ENCODE results near the gene SAMD4A.

SAMD4A gene

GRCh38 chr14:54784657-54785056, 217.7 kb downstream of the SAMD4A start:
- H3K4me1 Mint-ChIP-seq, result no peaks in the 10 kb centered on the region
- no peaks in the 10 kb centered on the region for H3K9me3 Mint-ChIP-seq
- peaks cover 16% of the 10 kb centered on the region for H3K36me3 Mint-ChIP-seq (ENCODE audit: low read depth)
- no peaks in the 10 kb centered on the region for H3K27me3 Mint-ChIP-seq (ENCODE audit: low read depth)
- no peak for TF ChIP-seq CTCF (IDR thresholded peaks at IDR 0.05; ENCODE audit: unreplicated experiment in 3 of 3)
- no peak overlapping the region for H3K27ac Mint-ChIP-seq
- no peak overlapping the region for H3K4me3 Mint-ChIP-seq

GRCh38 chr14:54785136-54785777, 218.3 kb downstream of the SAMD4A start:
- Mint-ChIP-seq H3K27ac (no peak overlapping the region), H3K4me1 (no peaks in the 10 kb centered on the region), H3K36me3 (ENCODE audit: low read depth) (peaks cover 20% of the 10 kb centered on the region), H3K9me3 (no peaks in the 10 kb centered on the region), H3K4me3 (no peak overlapping the region), H3K27me3 (ENCODE audit: low read depth) (no peaks in the 10 kb centered on the region)
- no peak for TF ChIP-seq CTCF (IDR thresholded peaks at IDR 0.05; ENCODE audit: unreplicated experiment in 3 of 3)

GRCh38 chr14:54785778-54786770, 219.1 kb downstream of the SAMD4A start:
- no peak for TF ChIP-seq CTCF (IDR thresholded peaks at IDR 0.05; ENCODE audit: unreplicated experiment in 3 of 3)
- Mint-ChIP-seq H3K4me1 (no peaks in the 10 kb centered on the region), H3K4me3 (no peak overlapping the region), H3K27me3 (ENCODE audit: low read depth) (no peaks in the 10 kb centered on the region), H3K36me3 (ENCODE audit: low read depth) (peaks cover 22% of the 10 kb centered on the region), H3K27ac (no peak overlapping the region), H3K9me3 (no peaks in the 10 kb centered on the region)

- H3K27ac Mint-ChIP-seq, result no peak overlapping the region
- H3K4me3 Mint-ChIP-seq, result no peak overlapping the region
- no peaks in the 10 kb centered on the region for H3K4me1 Mint-ChIP-seq
- H3K36me3 Mint-ChIP-seq (ENCODE audit: low read depth), result peaks cover 22% of the 10 kb centered on the region
- H3K9me3 Mint-ChIP-seq, result no peaks in the 10 kb centered on the region
- no peak for TF ChIP-seq CTCF (IDR thresholded peaks at IDR 0.05; ENCODE audit: unreplicated experiment in 3 of 3)
- no peaks in the 10 kb centered on the region for H3K27me3 Mint-ChIP-seq (ENCODE audit: low read depth)
Observed at GRCh38 chr14:54786838-54787237, 219.9 kb downstream of the SAMD4A start.

- TF ChIP-seq CTCF (IDR thresholded peaks at IDR 0.05; ENCODE audit: unreplicated experiment in 3 of 3), result no peak
- Mint-ChIP-seq H3K9me3 (no peaks in the 10 kb centered on the region), H3K36me3 (ENCODE audit: low read depth) (peaks cover 22% of the 10 kb centered on the region), H3K4me3 (no peak overlapping the region), H3K27ac (no peak overlapping the region), H3K27me3 (ENCODE audit: low read depth) (no peaks in the 10 kb centered on the region), H3K4me1 (no peaks in the 10 kb centered on the region)
Observed at GRCh38 chr14:54787261-54787660, 220.3 kb downstream of the SAMD4A start.
